Neural cell (in vitro differentiated cells): ENCODE data around the gene OLIG3.

Experiments
- EP300 ChIP-seq: fragments of 450-650 bp; conservative IDR thresholded peaks from 2 replicates; pipeline ENCODE4 v1.6.1; 2014; ENCODE audit warnings: antibody characterized with exemption, mild to moderate bottlenecking, moderate library complexity; ENCODE audit not compliant: poor library complexity, severe bottlenecking
- EZH2 ChIP-seq: fragments of 200-600, 300-800 bp; shearing (Covaris generic), sonication (generic); IDR thresholded peaks from 2 replicates; pipeline ENCODE4 v1.6.1; 2014; ENCODE audit warnings: antibody characterized with exemption, low read length, borderline replicate concordance, mild to moderate bottlenecking; ENCODE audit not compliant: insufficient read depth, poor library complexity, severe bottlenecking
- MXI1 ChIP-seq: fragments of 450-650 bp; conservative IDR thresholded peaks from 2 replicates; pipeline ENCODE4 v1.6.1; 2014; ENCODE audit warnings: antibody characterized with exemption, mild to moderate bottlenecking; ENCODE audit not compliant: poor library complexity, severe bottlenecking
- POLR2AphosphoS5 ChIP-seq: IDR thresholded peaks from 2 replicates; pipeline ENCODE4 v1.6.1; 2012
- RAD21 ChIP-seq: fragments of 450-650 bp; conservative IDR thresholded peaks from 2 replicates; pipeline ENCODE4 v1.6.1; 2014; ENCODE audit warnings: antibody characterized with exemption, mild to moderate bottlenecking, moderate library complexity
- REST ChIP-seq: IDR thresholded peaks from 2 replicates; pipeline ENCODE4 v1.6.1; 2012; ENCODE audit warnings: borderline replicate concordance
- SMC3 ChIP-seq: fragments of 450-650 bp; conservative IDR thresholded peaks from 2 replicates; pipeline ENCODE4 v1.6.1; 2014; ENCODE audit warnings: antibody characterized with exemption, mild to moderate bottlenecking, moderate library complexity; ENCODE audit not compliant: poor library complexity
- TAF1 ChIP-seq: IDR thresholded peaks from 2 replicates; pipeline ENCODE4 v1.6.1; 2012; ENCODE audit warnings: low read depth
- TF ChIP-seq, protein P1 (sequence below): fragments of 450-650 bp; IDR thresholded peaks from 2 replicates; pipeline ENCODE4 v1.5.1; 2014; ENCODE audit warnings: antibody characterized with exemption, mild to moderate bottlenecking, moderate library complexity; ENCODE audit not compliant: poor library complexity, severe bottlenecking

DNA sequence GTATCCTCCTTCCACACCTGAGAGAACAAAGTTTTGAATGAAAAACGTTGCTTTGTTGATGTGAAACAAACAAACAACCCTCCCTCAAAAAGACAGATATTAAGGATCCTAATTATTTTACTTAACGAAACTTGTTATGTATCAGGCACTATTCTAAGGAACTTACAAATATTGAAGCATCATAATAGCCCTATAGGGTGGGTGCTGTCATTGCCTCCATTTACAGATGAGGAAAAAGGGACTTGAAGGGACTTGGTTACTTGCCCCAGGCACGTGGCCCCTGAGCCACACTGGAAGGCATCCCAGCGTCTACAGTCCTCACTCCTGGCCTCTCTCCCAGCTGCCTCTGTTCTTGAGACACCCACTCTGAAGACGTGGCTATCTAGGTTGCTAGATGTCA, 20.2 kb upstream of the OLIG3 start:
- TF ChIP-seq, protein P1, sequence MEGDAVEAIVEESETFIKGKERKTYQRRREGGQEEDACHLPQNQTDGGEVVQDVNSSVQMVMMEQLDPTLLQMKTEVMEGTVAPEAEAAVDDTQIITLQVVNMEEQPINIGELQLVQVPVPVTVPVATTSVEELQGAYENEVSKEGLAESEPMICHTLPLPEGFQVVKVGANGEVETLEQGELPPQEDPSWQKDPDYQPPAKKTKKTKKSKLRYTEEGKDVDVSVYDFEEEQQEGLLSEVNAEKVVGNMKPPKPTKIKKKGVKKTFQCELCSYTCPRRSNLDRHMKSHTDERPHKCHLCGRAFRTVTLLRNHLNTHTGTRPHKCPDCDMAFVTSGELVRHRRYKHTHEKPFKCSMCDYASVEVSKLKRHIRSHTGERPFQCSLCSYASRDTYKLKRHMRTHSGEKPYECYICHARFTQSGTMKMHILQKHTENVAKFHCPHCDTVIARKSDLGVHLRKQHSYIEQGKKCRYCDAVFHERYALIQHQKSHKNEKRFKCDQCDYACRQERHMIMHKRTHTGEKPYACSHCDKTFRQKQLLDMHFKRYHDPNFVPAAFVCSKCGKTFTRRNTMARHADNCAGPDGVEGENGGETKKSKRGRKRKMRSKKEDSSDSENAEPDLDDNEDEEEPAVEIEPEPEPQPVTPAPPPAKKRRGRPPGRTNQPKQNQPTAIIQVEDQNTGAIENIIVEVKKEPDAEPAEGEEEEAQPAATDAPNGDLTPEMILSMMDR: no peak
- TF ChIP-seq POLR2AphosphoS5 (no peak), EZH2 (no peak), RAD21 (no peak), REST (no peak), MXI1 (no peak), TAF1 (no peak), EP300 (no peak), SMC3 (no peak)
